NK-92 (cell line): Measurements from ENCODE around the gene TUBGCP6.

Experiments
- DNase-seq: peaks from one replicate; lab custom pipeline; 2025; ENCODE audit not compliant: unreplicated experiment; lab: John Stamatoyannopoulos, UW

The TUBGCP6 gene

DNA sequence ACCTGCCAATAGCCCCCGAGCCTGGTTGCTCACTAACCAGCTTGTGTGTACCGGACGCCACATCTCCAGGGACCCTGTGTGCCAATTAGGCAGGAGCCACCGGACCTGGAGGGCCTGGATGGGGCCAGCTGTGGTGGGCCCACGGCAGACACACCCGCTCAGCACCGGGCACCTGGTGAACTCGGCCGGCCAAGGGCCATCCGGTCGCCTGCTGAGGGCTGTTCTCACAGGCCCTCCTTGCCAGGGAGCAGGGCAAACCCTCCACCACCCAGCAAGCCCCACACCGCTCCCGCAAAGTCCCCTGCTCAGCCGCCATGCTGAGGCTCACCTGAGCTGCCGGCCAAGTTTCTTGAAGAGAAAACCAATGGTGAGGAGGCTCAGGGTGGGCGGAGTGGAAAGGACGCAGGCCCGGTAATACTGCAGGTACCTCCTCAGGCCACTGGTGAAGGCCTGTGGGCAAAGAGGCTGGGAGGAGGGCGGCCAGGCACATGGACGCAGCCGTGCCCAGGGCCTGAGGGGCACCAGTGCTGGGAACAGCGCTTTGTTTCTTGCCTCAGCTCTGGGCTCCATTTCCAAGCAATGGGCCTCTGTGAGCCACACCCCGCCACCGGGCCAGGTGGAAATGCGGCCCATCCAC, 17.1 kb downstream of the TUBGCP6 start:
- no peak for DNase-seq

DNA sequence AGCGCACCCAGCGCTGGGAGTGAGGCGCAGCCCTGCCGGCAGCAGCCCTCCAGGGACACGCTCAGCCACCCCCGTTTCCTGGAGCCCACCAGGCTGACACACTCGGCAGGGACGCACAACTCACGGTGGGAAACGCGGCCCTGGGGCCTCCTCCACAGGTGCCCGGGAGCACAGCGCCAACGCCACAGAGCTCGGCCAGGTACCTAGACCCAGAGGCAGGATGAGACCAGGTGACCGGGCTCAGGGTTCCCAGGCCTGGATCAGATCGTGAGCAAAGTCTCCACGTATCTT, 18.0 kb downstream of the TUBGCP6 start:
- no peak for DNase-seq

DNA sequence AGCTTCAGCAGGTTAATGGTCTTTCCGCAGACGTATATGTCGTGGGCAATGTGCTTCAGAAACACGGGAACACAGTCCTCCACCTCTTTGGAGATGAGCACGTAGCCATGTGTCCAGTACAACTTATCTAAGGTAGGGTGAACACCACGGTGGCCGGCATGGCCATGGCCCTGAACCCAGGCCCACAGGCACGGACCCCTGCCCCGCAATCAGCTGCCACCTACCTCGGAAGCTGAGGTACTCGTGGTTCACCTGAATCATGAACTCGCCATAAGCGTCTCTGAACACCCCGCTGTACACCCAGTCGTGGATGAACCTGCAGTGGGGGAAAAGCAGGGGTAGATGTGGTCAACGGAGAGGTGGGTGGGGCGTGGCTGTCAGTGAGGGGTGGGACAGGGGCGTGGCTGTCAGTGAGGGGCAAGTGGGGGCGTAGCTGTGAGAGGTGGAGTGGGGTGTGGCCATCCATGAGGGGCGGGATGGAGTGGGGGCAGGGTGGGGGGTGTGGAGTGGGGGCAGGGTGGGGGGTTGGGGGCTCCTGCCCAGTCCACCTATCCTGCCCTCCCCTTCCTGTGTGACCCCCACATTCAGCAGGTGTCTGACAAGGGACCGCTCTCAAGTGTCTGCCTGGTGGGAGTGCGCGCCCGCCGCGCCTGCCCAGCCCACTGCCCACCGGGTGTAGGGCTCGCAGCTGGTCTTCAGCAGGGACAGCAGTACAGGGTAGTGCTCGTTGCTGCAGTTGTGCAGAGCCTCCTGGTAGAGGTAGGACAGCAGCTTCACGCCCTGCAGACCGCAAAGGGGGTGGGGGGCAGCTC, 18.6 kb downstream of the TUBGCP6 start:
- DNase-seq = no peak

DNA sequence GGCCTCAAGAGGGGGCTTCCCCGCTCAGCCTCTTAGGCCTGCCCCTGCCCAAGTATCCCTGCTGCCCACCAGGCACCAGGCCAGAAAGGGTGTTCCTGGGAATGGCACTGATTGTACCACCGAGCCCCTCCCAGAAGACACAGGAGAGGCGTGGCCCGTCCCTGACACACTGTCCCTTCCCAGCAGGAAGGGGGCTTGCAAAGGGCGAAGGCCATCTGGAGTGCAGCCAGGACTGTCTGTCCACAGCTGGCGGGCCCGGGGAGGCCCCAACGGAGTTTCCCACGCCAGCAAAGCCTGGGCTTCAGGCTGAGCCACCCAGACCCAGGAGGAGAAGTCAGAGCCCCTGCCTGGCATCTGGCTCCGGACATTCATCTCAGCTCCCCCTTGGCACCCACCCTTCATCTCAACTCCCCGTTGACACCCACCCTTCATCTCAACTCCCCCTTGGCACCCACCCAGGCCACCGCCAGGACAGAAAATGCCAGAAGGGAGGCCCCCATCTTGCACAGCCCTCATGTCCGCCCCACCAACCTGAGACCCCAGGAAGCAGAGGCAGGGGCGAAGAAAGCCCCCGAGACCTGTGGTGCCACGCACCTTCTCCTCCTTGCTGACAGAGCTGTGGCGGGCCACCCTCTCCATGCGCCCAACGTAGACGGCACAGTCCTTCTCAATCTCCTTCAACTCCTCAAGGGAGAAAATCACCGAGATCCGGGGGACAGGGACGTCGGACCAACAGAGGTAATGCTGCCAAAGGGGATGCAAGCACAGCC, 19.4 kb downstream of the TUBGCP6 start:
- no peak for DNase-seq

- no peak for DNase-seq
Observed at GRCh38 chr22:50224071-50224470, 20.8 kb downstream of the TUBGCP6 start.

DNA sequence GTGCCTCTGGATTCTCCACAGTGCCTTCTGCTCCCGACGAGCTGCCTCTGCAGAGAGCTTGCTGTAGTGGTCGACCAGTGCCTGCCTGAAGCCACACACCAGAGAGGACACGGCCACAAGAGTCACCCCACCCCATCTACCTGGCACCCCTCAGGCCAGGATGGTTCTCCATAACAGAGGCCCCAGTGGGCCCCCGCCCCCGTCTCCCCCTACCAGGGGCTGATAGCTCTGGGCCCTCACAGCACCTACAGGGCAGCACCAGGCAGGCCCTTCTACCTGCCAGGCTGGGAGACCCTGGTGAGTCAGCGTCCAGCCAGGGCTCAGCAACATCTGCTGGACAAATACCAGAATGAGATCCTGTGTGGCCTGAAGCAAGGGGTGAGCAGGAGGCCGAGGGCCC, 22.3 kb downstream of the TUBGCP6 start:
- DNase-seq = no peak

DNA sequence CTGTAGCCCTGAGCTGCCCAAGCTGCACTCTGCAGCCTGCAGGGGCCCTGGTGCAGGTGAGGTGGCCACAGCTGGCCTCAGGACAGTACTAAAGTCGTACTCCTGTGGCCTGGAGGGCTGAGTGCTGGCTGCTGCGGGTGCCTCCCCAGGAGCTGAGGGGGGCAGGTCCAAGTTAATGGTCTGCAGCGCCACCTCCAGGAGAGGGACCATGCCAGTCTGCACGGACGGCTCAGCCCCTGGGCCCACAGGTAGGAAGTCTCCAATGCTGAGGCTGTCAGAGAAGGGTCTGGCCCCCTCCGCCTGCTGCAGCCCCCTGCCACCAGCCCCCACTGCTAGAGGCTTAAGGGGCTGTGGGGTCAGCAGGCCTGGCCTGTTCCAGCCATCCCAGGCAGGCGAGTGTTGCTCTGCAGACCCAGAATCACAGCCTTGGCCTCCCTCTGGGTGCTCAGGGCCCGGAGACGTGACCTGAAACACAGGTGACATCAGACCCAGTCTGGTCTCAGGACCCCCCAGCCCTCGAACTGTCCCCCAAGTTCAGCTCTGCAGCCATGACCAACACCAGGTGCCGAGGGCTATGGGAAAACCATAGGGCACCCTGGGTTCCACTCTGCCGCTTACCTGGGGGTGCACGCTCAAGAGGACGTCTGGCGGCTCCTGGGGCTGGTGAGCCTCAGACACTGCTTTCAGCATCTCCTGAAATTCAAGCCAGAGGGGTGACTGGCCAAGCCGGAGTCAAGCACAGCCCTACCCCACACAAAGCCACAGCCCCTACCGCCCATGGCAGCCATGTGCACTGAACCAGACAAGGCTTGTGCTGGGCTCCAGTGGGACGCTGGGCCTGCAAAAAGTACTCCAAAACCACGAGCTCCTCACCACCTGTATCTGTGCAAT, 23.2 kb downstream of the TUBGCP6 start:
- DNase-seq = no peak

- no peak for DNase-seq
Observed at GRCh38 chr22:50220603-50221409, 24.0 kb downstream of the TUBGCP6 start.

- no peak for DNase-seq
Observed at GRCh38 chr22:50219800-50220602, 24.8 kb downstream of the TUBGCP6 start.

DNA sequence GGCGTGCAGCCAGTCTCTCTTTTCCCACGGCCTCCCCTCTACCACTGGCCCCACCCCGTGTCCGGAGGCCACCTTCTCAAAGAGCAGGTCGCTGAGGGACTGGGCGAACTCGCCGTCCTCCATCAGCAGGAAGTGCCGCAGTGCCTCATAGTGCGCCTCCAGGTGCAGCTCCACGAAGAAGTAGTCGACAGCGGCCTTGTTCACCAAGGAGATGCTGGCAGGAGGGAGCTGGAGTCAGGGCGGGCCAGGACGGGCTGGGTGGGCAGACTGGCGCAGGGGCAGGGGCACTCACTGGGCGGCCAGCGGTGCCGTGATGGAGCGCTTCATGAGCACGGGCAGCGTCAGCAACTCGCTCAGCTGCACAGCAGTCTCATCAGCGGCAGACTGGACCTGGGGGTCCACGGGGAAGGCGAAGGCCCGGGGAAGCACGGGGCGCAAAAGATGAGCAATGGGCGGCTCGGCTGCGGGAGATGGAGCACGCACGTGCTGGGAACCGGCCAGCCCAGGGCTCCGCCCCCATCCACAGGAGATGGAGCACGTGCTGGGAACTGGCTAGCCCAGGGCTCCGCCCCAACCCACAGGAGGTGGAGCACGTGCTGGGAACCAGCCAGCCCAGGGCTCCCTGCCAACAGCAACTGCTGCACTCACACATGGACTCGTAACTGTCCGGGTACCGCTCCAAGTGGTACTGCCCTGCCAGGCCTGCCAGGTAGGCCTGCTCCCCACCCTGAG, 25.7 kb downstream of the TUBGCP6 start:
- DNase-seq = no peak

- no peak for DNase-seq
Observed at GRCh38 chr22:50218153-50218995, 26.4 kb downstream of the TUBGCP6 start.

GRCh38 chr22:50217543-50218152, 27.2 kb downstream of the TUBGCP6 start:
- DNase-seq = no peak

- no peak for DNase-seq
Observed at GRCh38 chr22:50216684-50217520, 27.9 kb downstream of the TUBGCP6 start.

DNA sequence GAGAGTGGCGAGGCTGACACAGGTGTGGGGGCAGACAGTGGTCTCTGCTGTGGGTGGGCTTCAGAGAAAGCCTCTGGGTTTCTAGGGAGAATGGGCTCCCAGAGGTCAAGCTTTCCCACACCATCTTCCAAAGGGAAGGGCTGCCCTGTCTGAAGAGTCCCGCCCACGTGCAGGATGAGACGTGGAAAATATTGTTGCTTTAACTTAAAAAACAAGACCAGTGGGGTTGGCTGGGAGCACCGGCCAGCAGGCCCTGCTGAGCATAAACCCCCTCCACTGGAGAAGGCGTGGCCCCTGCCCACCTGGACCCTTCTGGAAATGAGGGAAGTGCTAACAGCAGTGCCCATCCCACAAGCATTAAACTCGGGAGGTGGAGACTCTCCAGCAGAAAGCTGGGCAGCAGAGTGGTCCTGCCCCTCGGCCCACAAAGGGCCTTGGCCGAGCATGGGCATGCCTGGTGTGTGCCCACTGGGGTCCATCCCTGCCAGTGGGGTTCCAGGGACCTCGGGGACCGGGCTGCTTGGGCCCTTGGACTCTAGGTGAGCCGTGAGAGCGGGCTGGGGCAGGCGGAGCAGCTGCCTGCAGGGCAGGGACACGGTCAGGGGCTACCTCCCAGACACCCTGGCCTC, 28.7 kb downstream of the TUBGCP6 start:
- no peak for DNase-seq

- no peak for DNase-seq
Observed at GRCh38 chr22:50215297-50216054, 29.3 kb downstream of the TUBGCP6 start.
